GM18909 (cell line): Measurements from ENCODE around the gene PRTN3.
A peak's percentile ranks its signal among the peaks of the same experiment; 100 is the strongest.

Source experiments
- ATAC-seq: cut with Tn5 transposase; IDR thresholded peaks from one replicate; pipeline ENCODE4 v1.9.1; 2021; ENCODE audit warnings: mild to moderate bottlenecking; ENCODE audit not compliant: unreplicated experiment, poor library complexity

Gene PRTN3

GRCh38 chr19:840519-841206, at the start of gene PRTN3:
Gene PRTN3 (plus strand): TSS chr19:840999. CDS start chr19:841009, 10 bp downstream.
- no peak for ATAC-seq

GRCh38 chr19:791007-791566, 49.7 kb upstream of the PRTN3 start:
- no peak for ATAC-seq

GRCh38 chr19:791567-792305, 49.1 kb upstream of the PRTN3 start:
- no peak for ATAC-seq

- no peak for ATAC-seq
Observed at GRCh38 chr19:792306-792885, 48.4 kb upstream of the PRTN3 start.

- no peak for ATAC-seq
Observed at GRCh38 chr19:793806-794205, 47.0 kb upstream of the PRTN3 start.

GRCh38 chr19:795073-795611, 45.7 kb upstream of the PRTN3 start:
- ATAC-seq, result no peak

- ATAC-seq, result no peak
Observed at GRCh38 chr19:795691-796581, 44.9 kb upstream of the PRTN3 start.

GRCh38 chr19:796692-797527, 43.9 kb upstream of the PRTN3 start, which contains the start of gene PTBP1:
Gene PTBP1 (plus strand): TSS chr19:797452. CDS start chr19:797498, 46 bp downstream.
- ATAC-seq, result peak; percentile 81

- ATAC-seq, result peak; percentile 47
Observed at GRCh38 chr19:797528-798414, 43.0 kb upstream of the PRTN3 start.

GRCh38 chr19:798415-799075, 42.3 kb upstream of the PRTN3 start:
- no peak for ATAC-seq

GRCh38 chr19:799076-799881, 41.5 kb upstream of the PRTN3 start:
- no peak for ATAC-seq

- no peak for ATAC-seq
Observed at GRCh38 chr19:800360-801029, 40.3 kb upstream of the PRTN3 start.

GRCh38 chr19:801030-801860, 39.6 kb upstream of the PRTN3 start:
- ATAC-seq, result no peak

GRCh38 chr19:801861-802497, 38.8 kb upstream of the PRTN3 start:
- no peak for ATAC-seq
